Measurements from ENCODE around the gene GFRA4. TPM values are rescaled to one million over a fixed set of nuclear protein-coding genes. Genes with fewer than 3 reads are reported as not detected.

Gene GFRA4
- total RNA-seq, 1 donor from 2014 or later: not detected

DNA sequence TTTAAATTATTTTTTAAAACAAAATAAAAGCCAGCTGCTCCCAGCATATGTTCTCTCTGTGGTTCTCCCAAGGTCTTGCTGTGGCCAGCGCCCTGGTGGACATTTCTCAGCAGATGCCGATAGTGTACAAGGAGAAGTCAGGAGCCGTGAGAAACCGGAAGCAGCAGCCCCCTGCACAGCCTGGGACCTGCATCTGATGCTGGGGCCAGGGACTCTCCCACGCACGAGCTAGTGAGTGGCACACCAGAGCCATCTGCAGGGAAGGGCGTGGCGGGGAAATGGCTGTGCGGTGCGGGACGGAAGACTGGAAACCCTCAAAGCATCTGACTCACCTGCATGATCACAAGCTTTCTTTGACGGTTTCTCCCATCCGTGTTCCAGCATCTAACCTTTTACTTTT lies 16.5 kb downstream of the GFRA4 start:
- H3K27me3 ChIP-seq: no peaks in the 10 kb centered on the region
- no peaks in the 10 kb centered on the region for H3K9me3 ChIP-seq
- intact Hi-C loops (cut with DNase I): no loop called here
- no peaks in the 10 kb centered on the region for H3K4me1 ChIP-seq
- TF ChIP-seq, protein P1, sequence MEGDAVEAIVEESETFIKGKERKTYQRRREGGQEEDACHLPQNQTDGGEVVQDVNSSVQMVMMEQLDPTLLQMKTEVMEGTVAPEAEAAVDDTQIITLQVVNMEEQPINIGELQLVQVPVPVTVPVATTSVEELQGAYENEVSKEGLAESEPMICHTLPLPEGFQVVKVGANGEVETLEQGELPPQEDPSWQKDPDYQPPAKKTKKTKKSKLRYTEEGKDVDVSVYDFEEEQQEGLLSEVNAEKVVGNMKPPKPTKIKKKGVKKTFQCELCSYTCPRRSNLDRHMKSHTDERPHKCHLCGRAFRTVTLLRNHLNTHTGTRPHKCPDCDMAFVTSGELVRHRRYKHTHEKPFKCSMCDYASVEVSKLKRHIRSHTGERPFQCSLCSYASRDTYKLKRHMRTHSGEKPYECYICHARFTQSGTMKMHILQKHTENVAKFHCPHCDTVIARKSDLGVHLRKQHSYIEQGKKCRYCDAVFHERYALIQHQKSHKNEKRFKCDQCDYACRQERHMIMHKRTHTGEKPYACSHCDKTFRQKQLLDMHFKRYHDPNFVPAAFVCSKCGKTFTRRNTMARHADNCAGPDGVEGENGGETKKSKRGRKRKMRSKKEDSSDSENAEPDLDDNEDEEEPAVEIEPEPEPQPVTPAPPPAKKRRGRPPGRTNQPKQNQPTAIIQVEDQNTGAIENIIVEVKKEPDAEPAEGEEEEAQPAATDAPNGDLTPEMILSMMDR (IDR thresholded peaks at IDR 0.05): no peak
- no peak for DNase-seq (ENCODE audit: low spot score in 2 of 2)
- no peak overlapping the region for H3K4me3 ChIP-seq
- peaks cover 41 to 59% of the 10 kb centered on the region in 2 donors for H3K36me3 ChIP-seq
- H3K27ac ChIP-seq: no peak overlapping the region

DNA sequence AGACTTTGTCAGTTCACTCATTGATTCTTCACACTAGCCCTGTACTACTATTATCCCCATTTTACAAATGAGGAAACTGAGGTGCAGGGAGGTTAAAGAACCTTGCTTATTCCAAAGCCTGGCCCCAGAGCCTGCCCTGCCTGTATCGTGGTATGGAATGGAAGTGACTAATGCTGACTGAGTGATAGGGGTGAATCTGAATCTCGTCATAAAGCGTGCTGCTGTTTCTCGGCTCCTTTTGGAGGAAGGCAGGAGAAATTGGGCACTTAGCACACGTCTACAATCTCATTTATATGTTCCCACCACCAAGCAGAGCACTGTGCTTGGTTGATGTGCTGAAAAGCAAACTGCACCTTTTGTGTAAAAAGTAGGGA lies 17.1 kb downstream of the GFRA4 start:
- Histone ChIP-seq H3K4me3 (no peak overlapping the region), H3K27me3 (no peaks in the 10 kb centered on the region), H3K36me3 (peaks cover 41 to 61% of the 10 kb centered on the region in 2 donors), H3K9me3 (no peaks in the 10 kb centered on the region), H3K4me1 (no peaks in the 10 kb centered on the region), H3K27ac (no peak overlapping the region)
- intact Hi-C loops (cut with DNase I): no loop called here
- TF ChIP-seq, protein P1 (IDR thresholded peaks at IDR 0.05): no peak
- no peak for DNase-seq (ENCODE audit: low spot score in 2 of 2)

- TF ChIP-seq, protein P1 (IDR thresholded peaks at IDR 0.05): no peak
- no peak overlapping the region for H3K4me3 ChIP-seq
- H3K9me3 ChIP-seq: no peaks in the 10 kb centered on the region
- no peak overlapping the region for H3K27ac ChIP-seq
- H3K27me3 ChIP-seq: no peaks in the 10 kb centered on the region
- peaks cover 41 to 63% of the 10 kb centered on the region in 2 donors for H3K36me3 ChIP-seq
- DNase-seq (ENCODE audit: low spot score in 2 of 2): no peak
- no peaks in the 10 kb centered on the region for H3K4me1 ChIP-seq
- intact Hi-C loops (cut with DNase I): no loop called here
These were observed 17.7 kb downstream of the GFRA4 start for GRCh38 chr20:3645309-3646066.

- intact Hi-C loops (cut with DNase I): no loop called here
- H3K4me1 ChIP-seq: no peaks in the 10 kb centered on the region
- no peak for DNase-seq (ENCODE audit: low spot score in 2 of 2)
- no peak overlapping the region for H3K4me3 ChIP-seq
- no peaks in the 10 kb centered on the region for H3K9me3 ChIP-seq
- no peak overlapping the region for H3K27ac ChIP-seq
- H3K27me3 ChIP-seq: no peaks in the 10 kb centered on the region
- TF ChIP-seq, protein P1 (IDR thresholded peaks at IDR 0.05): no peak
- peaks cover 15 to 36% of the 10 kb centered on the region in 2 donors for H3K36me3 ChIP-seq
These were observed 22.9 kb downstream of the GFRA4 start for GRCh38 chr20:3640259-3640658.

DNA sequence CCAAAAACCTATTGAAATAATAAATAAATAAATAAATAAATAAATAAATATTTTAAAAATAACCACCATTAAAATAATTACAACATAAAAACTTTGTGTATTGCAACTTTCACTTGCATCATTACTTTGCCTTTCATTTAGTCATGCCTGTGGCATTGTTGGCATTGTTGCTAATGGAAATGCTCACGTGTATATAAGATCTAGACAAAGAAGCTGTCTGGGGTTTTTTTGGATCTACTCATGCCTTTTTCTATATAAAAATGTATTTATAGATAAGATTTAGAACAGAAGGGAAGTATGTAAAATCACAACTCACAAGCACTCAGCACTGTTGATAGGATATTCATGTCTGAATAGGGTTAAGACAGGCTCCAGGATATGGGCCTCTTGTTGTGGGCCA lies 27.9 kb downstream of the GFRA4 start:
- Histone ChIP-seq H3K36me3 (peaks cover 4 to 23% of the 10 kb centered on the region in 2 donors), H3K9me3 (no peaks in the 10 kb centered on the region), H3K4me3 (no peak overlapping the region), H3K4me1 (no peaks in the 10 kb centered on the region), H3K27me3 (no peaks in the 10 kb centered on the region), H3K27ac (no peak overlapping the region)
- DNase-seq (ENCODE audit: low spot score in 2 of 2): no peak
- TF ChIP-seq, protein P1 (IDR thresholded peaks at IDR 0.05): no peak
- intact Hi-C loops (cut with DNase I): no loop called here

Data from ascending aorta (tissue), 2 donors.